Stimulated activated CD4-positive, alpha-beta T cell treated with anti-CD3 and anti-CD28 coated beads, Interleukin-1b, Interleukin-23, amount 100 ng/mL, for 4 hours (primary cell): ENCODE measurements around the gene ADIPOR2.
"Not testable (repeated sequence)": the region's sequence is repeated elsewhere in the genome, so short reads cannot be mapped to it uniquely, and the experiment has no call there.

Experiments
- DNase-seq, 2 donors: peaks; one replicate each; pipeline ENCODE4 v3.0.0-alpha.2; 2020; ENCODE audit warnings: low read depth in 2 of 2

Gene ADIPOR2

GRCh38 chr12:1703771-1704722, 13.2 kb downstream of the ADIPOR2 start:
- no peak for DNase-seq

GRCh38 chr12:1705774-1706631, 15.1 kb downstream of the ADIPOR2 start:
- no peak for DNase-seq

GRCh38 chr12:1706632-1706980, 15.7 kb downstream of the ADIPOR2 start:
- DNase-seq, result no peak

GRCh38 chr12:1707051-1707450, 16.2 kb downstream of the ADIPOR2 start:
- no peak for DNase-seq

GRCh38 chr12:1709968-1710367, 19.1 kb downstream of the ADIPOR2 start:
- DNase-seq, result not testable (repeated sequence)

- DNase-seq, result not testable (repeated sequence)
These were observed 20.0 kb downstream of the ADIPOR2 start for GRCh38 chr12:1710870-1711269.

- DNase-seq, result not testable (repeated sequence)
These were observed 20.8 kb downstream of the ADIPOR2 start for GRCh38 chr12:1711536-1712211.

- DNase-seq, result not testable (repeated sequence)
These were observed 21.4 kb downstream of the ADIPOR2 start for GRCh38 chr12:1712305-1712704.

GRCh38 chr12:1712852-1713251, 22.0 kb downstream of the ADIPOR2 start:
- not testable (repeated sequence) for DNase-seq

GRCh38 chr12:1713783-1714348, 23.0 kb downstream of the ADIPOR2 start:
- DNase-seq, result not testable (repeated sequence)

GRCh38 chr12:1715459-1715858, 24.6 kb downstream of the ADIPOR2 start:
- DNase-seq, result not testable (repeated sequence)

- DNase-seq, result no peak
These were observed 25.5 kb downstream of the ADIPOR2 start for GRCh38 chr12:1716215-1716862.

- DNase-seq, result no peak
These were observed 26.0 kb downstream of the ADIPOR2 start for GRCh38 chr12:1716911-1717310.

GRCh38 chr12:1719139-1719538, 28.3 kb downstream of the ADIPOR2 start:
- DNase-seq, result no peak

- no peak for DNase-seq
These were observed 29.6 kb downstream of the ADIPOR2 start for GRCh38 chr12:1720494-1720893.

GRCh38 chr12:1723721-1724120, 32.9 kb downstream of the ADIPOR2 start:
- no peak for DNase-seq

- DNase-seq, result no peak
These were observed 33.4 kb downstream of the ADIPOR2 start for GRCh38 chr12:1724250-1724649.

- DNase-seq, result no peak
These were observed 35.9 kb downstream of the ADIPOR2 start for GRCh38 chr12:1726753-1727152.

- no peak for DNase-seq
These were observed 38.0 kb downstream of the ADIPOR2 start for GRCh38 chr12:1728824-1729223.

GRCh38 chr12:1731019-1731687, 40.3 kb downstream of the ADIPOR2 start:
- DNase-seq, result no peak

GRCh38 chr12:1731688-1732078, 40.8 kb downstream of the ADIPOR2 start:
- not testable (repeated sequence) for DNase-seq
